ENCODE measurements around the gene NME4.
"Not testable (repeated sequence)": the region's sequence is repeated elsewhere in the genome, so short reads cannot be mapped to it uniquely, and the experiment has no call there.

Gene NME4

GRCh38 chr16:377419-377951 is 19.5 kb upstream of the NME4 start:
- no peak for DNase-seq (ENCODE audit: low read depth)

- not testable (repeated sequence) for DNase-seq (ENCODE audit: low read depth)
Measured at GRCh38 chr16:378113-378820, 18.7 kb upstream of the NME4 start.

- DNase-seq (ENCODE audit: low read depth), result no peak
Measured at GRCh38 chr16:378821-379182, 18.2 kb upstream of the NME4 start.

GRCh38 chr16:379183-379960 is 17.6 kb upstream of the NME4 start:
- no peak for DNase-seq (ENCODE audit: low read depth)

- no peak for DNase-seq (ENCODE audit: low read depth)
Measured at GRCh38 chr16:379961-380761, 16.8 kb upstream of the NME4 start.

GRCh38 chr16:380762-381011 is 16.3 kb upstream of the NME4 start:
- no peak for DNase-seq (ENCODE audit: low read depth)

- no peak for DNase-seq (ENCODE audit: low read depth)
Measured at GRCh38 chr16:381012-381788, 15.8 kb upstream of the NME4 start.

- no peak for DNase-seq (ENCODE audit: low read depth)
Measured at GRCh38 chr16:381789-382717, 14.9 kb upstream of the NME4 start, which contains the start of gene PGAP6. TSS of gene PGAP6 (minus strand) at chr16:381978. CDS start at chr16:381821, 157 bp downstream.

- DNase-seq (ENCODE audit: low read depth), result no peak
Measured at GRCh38 chr16:383326-384051, 13.5 kb upstream of the NME4 start.

DNA sequence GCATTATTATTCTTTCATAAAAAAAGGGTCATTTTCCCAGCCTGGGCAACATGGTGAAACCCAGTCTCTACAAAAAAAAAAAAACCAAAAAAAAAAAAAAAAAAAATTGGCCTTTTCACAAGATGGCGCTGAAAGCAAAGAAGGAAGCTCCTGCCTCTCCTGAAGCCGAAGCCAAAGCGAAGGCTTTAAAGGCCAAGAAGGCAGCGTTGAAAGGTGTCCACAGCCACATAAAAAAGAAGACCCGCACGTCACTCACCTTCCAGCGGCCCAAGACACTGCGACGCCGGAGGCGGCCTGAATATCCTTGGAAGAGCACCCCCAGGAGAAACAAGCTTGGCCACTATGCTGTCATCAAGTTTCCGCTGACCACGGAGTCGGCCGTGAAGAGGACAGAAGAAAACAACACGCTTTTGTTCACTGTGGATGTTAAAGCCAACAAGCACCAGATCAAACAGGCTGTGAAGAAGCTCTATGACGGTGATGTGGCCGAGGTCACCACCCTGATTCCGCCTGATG is 10.3 kb upstream of the NME4 start:
- DNase-seq (ENCODE audit: low read depth), result no peak

DNA sequence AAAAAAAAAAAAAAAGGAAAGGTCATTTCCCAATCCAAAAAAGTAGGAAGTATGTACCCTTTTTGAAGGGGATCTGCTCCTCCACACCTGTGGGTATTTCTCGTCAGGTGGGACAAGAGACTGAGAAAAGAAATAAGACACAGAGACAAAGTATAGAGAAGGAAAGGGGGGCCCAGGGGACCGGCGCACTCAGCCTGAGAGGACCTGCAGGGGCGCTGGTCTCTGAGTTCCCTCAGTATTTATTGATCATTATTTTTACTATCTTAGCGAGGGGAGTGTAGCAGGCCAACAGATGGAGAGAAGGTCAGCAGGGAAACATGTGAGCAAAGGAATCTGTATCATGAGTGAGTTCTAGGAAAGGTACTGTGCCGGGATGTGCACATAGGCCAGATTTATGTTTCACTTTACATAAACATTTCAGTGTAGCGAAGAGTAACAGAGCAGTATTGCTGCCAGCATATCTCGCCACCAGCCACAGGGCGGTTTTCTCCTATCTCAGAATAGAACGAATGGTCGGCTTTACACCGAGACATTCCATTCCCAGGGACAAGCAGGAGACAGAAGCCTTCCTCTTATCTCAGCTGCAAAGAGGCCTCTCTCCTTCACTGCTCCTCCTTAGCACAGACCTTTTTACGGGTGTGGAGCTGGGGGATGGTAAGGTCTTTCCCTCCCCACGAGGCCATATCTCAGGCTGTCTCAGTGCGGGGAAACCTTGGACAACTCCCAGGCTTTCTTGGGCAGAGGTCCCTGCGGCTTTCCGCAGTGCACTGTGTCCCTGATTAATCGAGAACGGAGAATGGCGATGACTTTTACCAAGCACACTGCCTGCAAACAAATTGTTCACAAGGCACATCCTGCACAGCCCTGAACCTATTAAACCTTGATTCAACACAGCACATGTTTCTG is 9.0 kb upstream of the NME4 start:
- not testable (repeated sequence) for DNase-seq (ENCODE audit: low read depth)

GRCh38 chr16:389352-389751 is 7.6 kb upstream of the NME4 start:
- no peak for DNase-seq (ENCODE audit: low read depth)

DNA sequence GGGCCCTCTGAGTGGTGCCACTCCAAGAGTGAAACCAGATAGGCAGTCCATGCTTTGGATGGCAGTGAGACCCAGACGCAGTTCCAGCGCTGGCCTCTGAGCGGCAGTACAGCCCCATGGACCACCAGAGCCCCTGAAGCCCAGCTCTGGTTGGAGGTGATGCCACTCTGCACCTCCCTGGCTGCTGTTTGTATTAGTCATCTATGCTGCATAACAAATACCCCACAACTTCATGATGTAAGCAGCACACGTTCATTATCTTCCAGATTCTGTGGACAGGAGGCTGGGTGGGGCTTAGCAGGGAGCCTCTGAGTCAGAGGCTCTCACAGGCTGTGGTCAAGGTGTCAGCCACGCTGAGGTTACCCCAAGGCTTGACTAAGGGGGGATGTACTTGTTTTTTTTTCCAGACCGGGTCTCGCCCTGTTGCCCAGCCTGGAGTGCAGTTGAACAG is 5.1 kb upstream of the NME4 start:
- DNase-seq (ENCODE audit: low read depth), result no peak

DNA sequence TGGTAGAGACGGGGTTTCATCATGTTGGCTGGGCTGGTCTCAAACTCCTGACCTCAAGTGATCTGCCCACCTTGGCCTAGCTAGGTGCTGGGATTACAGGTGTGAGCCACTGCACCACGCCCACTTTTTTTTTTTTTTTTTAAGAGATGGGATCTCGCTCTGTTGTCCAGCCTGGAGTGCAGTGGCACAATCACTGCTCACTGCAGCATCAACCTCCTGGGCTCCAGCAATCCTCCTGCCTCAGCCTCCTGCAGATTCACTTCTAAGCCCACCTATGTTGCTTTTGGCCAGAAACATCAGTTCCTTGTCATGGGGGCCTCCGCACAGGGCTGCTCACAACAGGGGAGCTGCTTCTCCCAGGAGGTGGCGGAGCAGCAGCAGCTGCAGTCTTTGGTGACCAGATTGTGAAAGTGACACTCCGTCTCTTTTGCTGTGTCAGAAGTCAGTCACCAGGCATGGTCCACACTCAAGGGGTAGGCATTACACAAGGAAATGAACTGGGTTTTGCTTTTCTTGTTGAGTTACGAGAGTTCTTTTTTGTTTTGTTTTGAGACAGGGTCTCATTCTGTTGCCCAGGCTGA is 4.5 kb upstream of the NME4 start:
- no peak for DNase-seq (ENCODE audit: low read depth)

DNA sequence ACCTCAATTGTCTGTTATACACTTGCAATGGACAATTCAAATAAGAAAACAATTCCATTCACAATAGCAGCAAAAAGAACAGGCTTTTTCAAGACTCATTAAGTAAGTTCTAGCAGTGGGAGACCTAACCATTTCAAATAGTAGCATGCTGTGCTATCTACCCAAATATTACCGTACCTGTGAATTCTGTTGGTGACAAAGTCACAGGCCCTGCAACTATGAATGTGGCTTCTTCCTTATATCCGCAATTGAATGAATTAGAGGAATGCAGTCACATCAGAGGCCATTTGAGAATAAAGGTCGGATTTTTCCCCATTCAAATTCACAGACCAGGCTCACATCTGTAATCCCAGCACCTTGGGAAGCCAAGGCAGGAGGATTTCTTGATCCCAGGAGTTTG is 800 bp upstream of the NME4 start:
- no peak for DNase-seq (ENCODE audit: low read depth)

GRCh38 chr16:396605-397004 is 394 bp upstream of the NME4 start:
- DNase-seq (ENCODE audit: low read depth), result no peak

DNA sequence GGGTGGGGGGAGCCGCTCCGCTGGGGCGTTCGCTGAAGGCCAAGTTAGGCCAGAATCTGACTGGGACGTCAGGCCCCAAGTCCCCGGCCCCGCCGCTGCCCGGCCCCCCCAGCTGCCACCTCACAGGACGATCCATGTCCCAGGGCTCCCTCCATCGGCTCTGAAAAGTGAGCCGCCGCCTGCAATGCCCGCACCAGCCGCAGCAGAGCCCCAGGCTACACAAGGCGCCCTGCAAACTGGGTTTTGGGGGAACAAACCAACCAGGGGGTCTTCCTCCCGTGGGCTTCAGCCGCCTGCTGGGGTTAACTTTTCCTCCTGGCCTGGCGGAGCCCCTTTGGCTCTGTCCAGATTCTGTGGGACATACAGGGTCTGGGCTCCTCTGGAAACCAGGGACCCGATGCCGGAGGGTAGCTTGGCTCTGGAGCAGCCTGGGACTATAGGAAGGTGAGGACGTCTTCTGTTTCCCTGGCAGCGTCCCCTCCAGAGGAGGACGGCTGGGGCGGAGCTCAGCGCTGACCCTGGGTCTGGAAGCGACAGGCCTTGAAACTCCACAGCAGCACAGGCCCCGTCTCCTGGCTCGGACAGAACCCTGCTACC is 835 bp downstream of the NME4 start:
- peak; percentile 55 for DNase-seq (ENCODE audit: low read depth)
